Left lung (tissue), 14 donors: ENCODE measurements around the gene P2RY1. TPM values are rescaled to one million over a fixed set of nuclear protein-coding genes. Genes with fewer than 3 reads are reported as not detected.
A peak's percentile ranks its signal among the peaks of the same experiment; 100 is the strongest.

Experiments
- ATAC-seq: fragments of 200-7000 bp; cut with Tn5 transposase; one replicate; pipeline ENCODE4 v1.9.1; 2020; ENCODE audit warnings: moderate library complexity
- DNase-seq, 4 donors: peaks; one replicate each; pipeline ENCODE4 v3.0.0-alpha.2; 2013 to 2020
- H3K27ac ChIP-seq, 2 donors: fragments of 200-600 bp; sonication (generic) in 1 of 2; one replicate each; pipeline versions ENCODE4 v1.5.0 to v1.8.0; 2020 to 2021
- H3K27me3 ChIP-seq, 2 donors: fragments of 200-600 bp; sonication (generic) in 1 of 2; one replicate each; pipeline versions ENCODE4 v1.5.0 to v1.8.0; 2020 to 2021
- H3K36me3 ChIP-seq, 2 donors: fragments of 200-600 bp; sonication (generic) in 1 of 2; one replicate each; pipeline versions ENCODE4 v1.5.0 to v1.8.0; 2020 to 2021
- H3K4me1 ChIP-seq, 2 donors: fragments of 200-600 bp; one replicate each; pipeline ENCODE4 v1.8.0; 2021
- H3K4me3 ChIP-seq, 2 donors: fragments of 200-600 bp; sonication (generic) in 1 of 2; one replicate each; pipeline versions ENCODE4 v1.5.0 to v1.8.0; 2020 to 2021; ENCODE audit warnings: mild to moderate bottlenecking in 1 of 2
- H3K9me3 ChIP-seq, 2 donors: fragments of 200-600 bp; sonication (generic) in 1 of 2; one replicate each; pipeline versions ENCODE4 v1.5.0 to v1.8.0; 2020 to 2021
- intact Hi-C, 2 donors: fragments of 100-400 bp; cut with DNase I; formaldehyde crosslinking; loops; one replicate each; pipeline versions ENCODE4 v1.11.2 to v1.14.2; 2022
- long read RNA-seq, 12 donors: library from polyadenylated mRNA in 2 of 12; unstranded in 2 of 12; transcript quantifications; one replicate each; pipeline ENCODE4 v2.0.0 and lab custom pipeline, GENCODE V29; 2019 to 2026
- polyA plus RNA-seq, 6 donors: library from polyadenylated mRNA; unstranded; fragments of 120-200 nt; gene quantifications; one replicate each; pipeline ENCODE4 v1.2.1, GENCODE V29; 2013; ENCODE audit not compliant: insufficient read length in 6 of 6
- total RNA-seq, 2 donors: library from RNA; stranded (reverse); fragmentation: NEBNext Ultra II Directional; extraction: Animal tissue kit (Norgen Biotek cat#: 25700); gene quantifications; one replicate each; pipeline ENCODE4 v1.2.1, GENCODE V29; 2021
- TF ChIP-seq, protein P1 (sequence below), 2 donors: fragments of 200-600 bp; sonication (generic) in 1 of 2; IDR thresholded peaks; one replicate each; pipeline versions ENCODE4 v1.5.0 to v1.8.0; 2021; ENCODE audit warnings: antibody characterized with exemption in 2 of 2
- donor health status: DM: no; HTN: yes; CAD: no.
- donor health status: DM: no; HTN: no; CAD: no.

The P2RY1 gene, protein sequence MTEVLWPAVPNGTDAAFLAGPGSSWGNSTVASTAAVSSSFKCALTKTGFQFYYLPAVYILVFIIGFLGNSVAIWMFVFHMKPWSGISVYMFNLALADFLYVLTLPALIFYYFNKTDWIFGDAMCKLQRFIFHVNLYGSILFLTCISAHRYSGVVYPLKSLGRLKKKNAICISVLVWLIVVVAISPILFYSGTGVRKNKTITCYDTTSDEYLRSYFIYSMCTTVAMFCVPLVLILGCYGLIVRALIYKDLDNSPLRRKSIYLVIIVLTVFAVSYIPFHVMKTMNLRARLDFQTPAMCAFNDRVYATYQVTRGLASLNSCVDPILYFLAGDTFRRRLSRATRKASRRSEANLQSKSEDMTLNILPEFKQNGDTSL
- total RNA-seq (10 to 100 TPM in 1 of 2 donors, 1 to 10 TPM in 1; 7.6 to 17.2 TPM), polyA plus RNA-seq (10 to 100 TPM; 14.7 to 17.5 (median 15.1) TPM)
- long read RNA-seq, donor 1, full-length matches to known transcripts: 46 of 46 reads
- long read RNA-seq, donor 1, partial matches to known transcripts: 0 of 46 reads
- long read RNA-seq, donor 1, other reads (novel, unspliced or antisense): 0 of 46 reads
- long read RNA-seq, donor 2, full-length matches to known transcripts: 44 of 44 reads
- long read RNA-seq, donor 2, partial matches to known transcripts: 0 of 44 reads
- long read RNA-seq, donor 2, other reads (novel, unspliced or antisense): 0 of 44 reads
- long read RNA-seq, donor 3, full-length matches to known transcripts: 21 of 21 reads
- long read RNA-seq, donor 3, partial matches to known transcripts: 0 of 21 reads
- long read RNA-seq, donor 3, other reads (novel, unspliced or antisense): 0 of 21 reads
- long read RNA-seq, donor 4: 0 reads
- long read RNA-seq, donor 5, full-length matches to known transcripts: 16 of 16 reads
- long read RNA-seq, donor 5, partial matches to known transcripts: 0 of 16 reads
- long read RNA-seq, donor 5, other reads (novel, unspliced or antisense): 0 of 16 reads
- long read RNA-seq, donor 6, full-length matches to known transcripts: 26 of 26 reads
- long read RNA-seq, donor 6, partial matches to known transcripts: 0 of 26 reads
- long read RNA-seq, donor 6, other reads (novel, unspliced or antisense): 0 of 26 reads
- long read RNA-seq, donor 7, full-length matches to known transcripts: 16 of 16 reads
- long read RNA-seq, donor 7, partial matches to known transcripts: 0 of 16 reads
- long read RNA-seq, donor 7, other reads (novel, unspliced or antisense): 0 of 16 reads
- long read RNA-seq, donor 8, full-length matches to known transcripts: 48 of 48 reads
- long read RNA-seq, donor 8, partial matches to known transcripts: 0 of 48 reads
- long read RNA-seq, donor 8, other reads (novel, unspliced or antisense): 0 of 48 reads
- long read RNA-seq, donor 9: 0 reads
- long read RNA-seq, donor 10, full-length matches to known transcripts: 1 of 1 reads
- long read RNA-seq, donor 10, partial matches to known transcripts: 0 of 1 reads
- long read RNA-seq, donor 10, other reads (novel, unspliced or antisense): 0 of 1 reads
- long read RNA-seq, donor 11, full-length matches to known transcripts: 57 of 57 reads
- long read RNA-seq, donor 11, partial matches to known transcripts: 0 of 57 reads
- long read RNA-seq, donor 11, other reads (novel, unspliced or antisense): 0 of 57 reads
- long read RNA-seq, donor 12, full-length matches to known transcripts: 27 of 27 reads
- long read RNA-seq, donor 12, partial matches to known transcripts: 0 of 27 reads
- long read RNA-seq, donor 12, other reads (novel, unspliced or antisense): 0 of 27 reads

DNA sequence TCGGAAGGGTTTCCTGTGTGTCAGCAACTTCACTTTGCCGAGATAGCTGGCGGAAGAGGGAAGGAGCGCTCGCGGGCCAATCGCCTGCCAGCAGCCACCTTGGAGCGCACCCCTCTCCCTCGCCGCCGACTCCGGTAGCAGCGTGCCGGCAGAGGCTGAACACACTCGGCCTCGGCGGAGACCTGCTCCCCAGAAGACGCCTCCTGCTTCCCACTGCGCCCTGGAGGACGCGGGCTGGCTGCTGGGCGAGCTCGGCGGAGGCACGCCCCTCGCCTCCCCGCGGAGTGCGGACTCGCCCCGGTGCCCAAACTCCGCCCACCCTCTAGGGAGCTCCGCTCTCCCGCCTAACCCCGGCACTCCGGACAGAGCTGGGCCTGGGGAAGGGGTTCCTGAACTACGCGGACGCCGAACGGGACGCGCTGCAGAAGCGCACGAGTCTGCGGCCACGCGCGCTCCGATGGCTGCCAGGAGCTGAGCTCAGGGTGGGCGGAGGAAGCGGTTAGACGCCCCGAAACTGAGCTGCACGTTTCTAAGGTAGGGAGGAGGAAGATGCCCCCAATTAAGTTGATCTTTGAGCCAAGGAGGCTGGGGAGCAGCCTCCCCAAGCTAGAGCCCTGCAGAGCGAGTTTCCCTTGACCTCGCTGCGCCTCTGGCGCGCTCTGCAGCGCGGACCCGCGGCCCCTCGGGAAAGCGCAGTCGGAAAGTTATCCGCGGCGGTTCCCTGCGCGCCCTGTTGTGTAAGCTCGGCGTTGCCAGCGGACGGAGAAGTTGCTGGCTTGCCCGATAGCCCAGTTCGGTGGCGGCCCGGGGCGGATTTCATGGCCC is at the start of gene P2RY1:
P2RY1 (plus strand) TSS at position 356 of the 825 bp plus-strand sequence. CDS start 652 bp downstream, outside the sequence.
- TF ChIP-seq, protein P1, sequence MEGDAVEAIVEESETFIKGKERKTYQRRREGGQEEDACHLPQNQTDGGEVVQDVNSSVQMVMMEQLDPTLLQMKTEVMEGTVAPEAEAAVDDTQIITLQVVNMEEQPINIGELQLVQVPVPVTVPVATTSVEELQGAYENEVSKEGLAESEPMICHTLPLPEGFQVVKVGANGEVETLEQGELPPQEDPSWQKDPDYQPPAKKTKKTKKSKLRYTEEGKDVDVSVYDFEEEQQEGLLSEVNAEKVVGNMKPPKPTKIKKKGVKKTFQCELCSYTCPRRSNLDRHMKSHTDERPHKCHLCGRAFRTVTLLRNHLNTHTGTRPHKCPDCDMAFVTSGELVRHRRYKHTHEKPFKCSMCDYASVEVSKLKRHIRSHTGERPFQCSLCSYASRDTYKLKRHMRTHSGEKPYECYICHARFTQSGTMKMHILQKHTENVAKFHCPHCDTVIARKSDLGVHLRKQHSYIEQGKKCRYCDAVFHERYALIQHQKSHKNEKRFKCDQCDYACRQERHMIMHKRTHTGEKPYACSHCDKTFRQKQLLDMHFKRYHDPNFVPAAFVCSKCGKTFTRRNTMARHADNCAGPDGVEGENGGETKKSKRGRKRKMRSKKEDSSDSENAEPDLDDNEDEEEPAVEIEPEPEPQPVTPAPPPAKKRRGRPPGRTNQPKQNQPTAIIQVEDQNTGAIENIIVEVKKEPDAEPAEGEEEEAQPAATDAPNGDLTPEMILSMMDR (IDR thresholded peaks at IDR 0.05): peak in 1 of 2 donors; percentile 13
- H3K27me3 ChIP-seq: peaks cover 0 to 11% of the 10 kb centered on the region in 2 donors
- ATAC-seq (peak; percentile 95), DNase-seq (peak; percentile 81 to 92 (median 86))
- H3K36me3 ChIP-seq: no peaks in the 10 kb centered on the region
- peaks cover 0 to 15% of the 10 kb centered on the region in 2 donors for H3K4me1 ChIP-seq
- H3K4me3 ChIP-seq: peak within 1 kb of the TSS; percentile 60 to 68
- no peaks in the 10 kb centered on the region for H3K9me3 ChIP-seq
- intact Hi-C loops: no loop called here
- H3K27ac ChIP-seq: peak within 1 kb of the TSS; percentile 83 to 86

DNA sequence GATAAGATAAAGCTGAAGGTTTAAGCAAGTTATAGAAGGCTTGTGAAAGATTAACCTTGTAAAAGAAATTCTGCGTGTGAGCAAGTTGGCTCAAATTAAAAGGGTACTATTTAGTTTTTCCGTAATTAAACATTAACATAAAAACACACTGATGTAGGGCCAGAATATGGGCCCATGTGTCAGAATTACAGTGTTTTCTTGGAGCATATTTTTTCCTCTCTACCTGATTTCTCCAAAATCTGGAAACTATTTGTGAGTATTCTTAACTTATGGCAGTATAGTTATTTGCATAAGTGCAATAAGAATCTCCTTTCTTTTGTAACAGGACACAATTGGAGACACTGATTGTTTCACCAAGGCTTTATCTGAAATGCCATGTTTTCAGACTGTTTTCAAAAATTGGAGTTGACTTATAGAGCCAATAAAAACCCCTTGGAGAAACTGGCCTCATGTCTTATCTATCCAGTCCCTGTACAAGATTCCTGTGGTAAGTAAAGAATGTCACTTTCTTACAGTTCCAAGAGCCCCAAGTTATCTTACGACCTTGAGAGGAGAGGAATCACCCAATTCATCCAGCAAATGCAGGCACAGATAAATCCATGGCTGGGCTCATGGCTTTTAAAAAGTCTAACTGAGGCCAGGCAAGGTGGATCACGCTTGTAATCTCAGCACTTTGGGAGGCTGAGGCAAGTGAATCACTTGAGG is 47.8 kb upstream of the P2RY1 start:
- TF ChIP-seq, protein P1 (IDR thresholded peaks at IDR 0.05): no peak
- H3K4me1 ChIP-seq: no peaks in the 10 kb centered on the region
- H3K27ac ChIP-seq: no peak overlapping the region
- H3K4me3 ChIP-seq: no peak overlapping the region
- H3K27me3 ChIP-seq: no peaks in the 10 kb centered on the region
- H3K36me3 ChIP-seq: no peaks in the 10 kb centered on the region
- ATAC-seq (no peak), DNase-seq (no peak)
- intact Hi-C loops: no loop called here
- H3K9me3 ChIP-seq: peaks cover 0 to 14% of the 10 kb centered on the region in 2 donors

DNA sequence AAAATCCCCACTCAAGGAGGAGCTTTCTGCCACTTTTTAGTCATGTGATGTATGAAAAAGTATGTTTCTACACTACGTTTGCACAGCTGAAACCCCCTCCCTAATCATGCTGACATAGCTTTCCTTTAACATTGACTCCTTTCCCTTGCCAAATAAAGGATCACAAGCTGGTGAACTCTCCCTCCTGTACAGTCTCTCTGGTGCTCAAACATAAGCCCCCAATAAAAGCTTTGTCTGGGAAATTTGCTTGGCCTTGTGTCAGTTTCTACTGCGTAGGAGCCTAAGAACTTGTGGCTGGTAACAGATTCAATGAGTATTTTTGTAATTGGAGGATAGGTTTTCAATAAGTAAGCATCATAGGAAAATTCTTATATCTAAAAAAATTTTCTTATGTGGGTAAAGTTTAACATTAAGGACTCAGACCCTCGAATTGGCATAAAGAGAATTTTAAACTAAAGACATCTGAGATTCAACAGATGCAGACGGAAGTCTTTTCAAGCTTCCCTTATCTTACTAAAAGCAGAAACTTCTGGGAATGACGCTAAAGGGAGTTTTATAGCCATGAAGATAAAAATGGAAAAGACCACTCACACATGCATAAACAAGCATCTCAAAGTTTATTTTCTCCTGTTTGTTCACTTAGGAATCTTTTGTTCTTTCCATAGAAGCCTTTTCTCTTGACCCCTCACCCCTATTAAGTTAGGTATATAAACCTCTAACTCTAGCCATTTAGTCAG is 44.1 kb upstream of the P2RY1 start:
- no peak overlapping the region for H3K27ac ChIP-seq
- H3K4me1 ChIP-seq: no peaks in the 10 kb centered on the region
- no peaks in the 10 kb centered on the region for H3K36me3 ChIP-seq
- no peaks in the 10 kb centered on the region for H3K27me3 ChIP-seq
- ATAC-seq: no peak
- intact Hi-C loops: no loop called here
- peaks cover 0 to 12% of the 10 kb centered on the region in 2 donors for H3K9me3 ChIP-seq
- TF ChIP-seq, protein P1 (IDR thresholded peaks at IDR 0.05): no peak
- no peak overlapping the region for H3K4me3 ChIP-seq
- DNase-seq: no peak
